ENCODE data around the gene MMD.

DNA sequence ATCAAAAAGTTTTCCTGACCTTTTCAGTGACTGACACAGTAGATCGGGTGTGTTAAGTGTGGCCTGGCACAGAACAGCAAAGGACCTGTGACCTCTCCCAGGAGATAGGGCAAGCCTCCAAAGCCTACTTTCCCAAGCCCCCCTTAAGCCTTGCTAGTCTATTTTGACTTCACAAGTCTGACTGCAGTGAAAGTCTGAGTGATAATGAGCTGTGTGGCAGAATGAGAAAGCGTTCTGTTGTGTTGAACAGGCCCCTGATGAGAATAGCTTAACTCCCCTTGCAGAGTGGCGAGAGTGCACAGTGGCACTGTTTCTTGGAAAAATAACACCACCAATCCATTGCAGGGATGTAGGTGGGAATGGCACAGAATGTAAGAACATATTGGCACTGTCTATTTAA, 32.8 kb downstream of the MMD start:
- TF ChIP-seq, protein P1, sequence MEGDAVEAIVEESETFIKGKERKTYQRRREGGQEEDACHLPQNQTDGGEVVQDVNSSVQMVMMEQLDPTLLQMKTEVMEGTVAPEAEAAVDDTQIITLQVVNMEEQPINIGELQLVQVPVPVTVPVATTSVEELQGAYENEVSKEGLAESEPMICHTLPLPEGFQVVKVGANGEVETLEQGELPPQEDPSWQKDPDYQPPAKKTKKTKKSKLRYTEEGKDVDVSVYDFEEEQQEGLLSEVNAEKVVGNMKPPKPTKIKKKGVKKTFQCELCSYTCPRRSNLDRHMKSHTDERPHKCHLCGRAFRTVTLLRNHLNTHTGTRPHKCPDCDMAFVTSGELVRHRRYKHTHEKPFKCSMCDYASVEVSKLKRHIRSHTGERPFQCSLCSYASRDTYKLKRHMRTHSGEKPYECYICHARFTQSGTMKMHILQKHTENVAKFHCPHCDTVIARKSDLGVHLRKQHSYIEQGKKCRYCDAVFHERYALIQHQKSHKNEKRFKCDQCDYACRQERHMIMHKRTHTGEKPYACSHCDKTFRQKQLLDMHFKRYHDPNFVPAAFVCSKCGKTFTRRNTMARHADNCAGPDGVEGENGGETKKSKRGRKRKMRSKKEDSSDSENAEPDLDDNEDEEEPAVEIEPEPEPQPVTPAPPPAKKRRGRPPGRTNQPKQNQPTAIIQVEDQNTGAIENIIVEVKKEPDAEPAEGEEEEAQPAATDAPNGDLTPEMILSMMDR (IDR thresholded peaks at IDR 0.05 in 4 of 5, conservative IDR thresholded peaks at IDR 0.05 in 1 of 5), result no peak
- TF ChIP-seq POLR2A (IDR thresholded peaks at IDR 0.05), result no peak
